GM19035 (cell line): ENCODE data around the gene BABAM2.
"Not testable (repeated sequence)": the region's sequence is repeated elsewhere in the genome, so short reads cannot be mapped to it uniquely, and the experiment has no call there.

Experiments used
- ATAC-seq: cut with Tn5 transposase; IDR thresholded peaks from one replicate; pipeline ENCODE4 v1.9.1; 2021; ENCODE audit not compliant: unreplicated experiment

BABAM2 gene

GRCh38 chr2:28228434-28228995, 338.0 kb downstream of the BABAM2 start:
- ATAC-seq = no peak

- ATAC-seq = no peak
Observed at GRCh38 chr2:28231110-28231631, 340.6 kb downstream of the BABAM2 start.

GRCh38 chr2:28232295-28232694, 341.8 kb downstream of the BABAM2 start:
- no peak for ATAC-seq

GRCh38 chr2:28233164-28233676, 342.7 kb downstream of the BABAM2 start:
- no peak for ATAC-seq

GRCh38 chr2:28234807-28235206, 344.3 kb downstream of the BABAM2 start:
- ATAC-seq = no peak

- ATAC-seq = no peak
Observed at GRCh38 chr2:28239207-28239606, 348.7 kb downstream of the BABAM2 start.

- ATAC-seq = no peak
Observed at GRCh38 chr2:28240937-28241336, 350.4 kb downstream of the BABAM2 start.

- no peak for ATAC-seq
Observed at GRCh38 chr2:28247290-28247689, 356.8 kb downstream of the BABAM2 start.

GRCh38 chr2:28247734-28248133, 357.2 kb downstream of the BABAM2 start:
- ATAC-seq = no peak

- ATAC-seq = no peak
Observed at GRCh38 chr2:28248511-28248910, 358.0 kb downstream of the BABAM2 start.

GRCh38 chr2:28250006-28250405, 359.5 kb downstream of the BABAM2 start:
- no peak for ATAC-seq

- no peak for ATAC-seq
Observed at GRCh38 chr2:28251337-28251736, 360.8 kb downstream of the BABAM2 start.

- peak; percentile 55 for ATAC-seq
Observed at GRCh38 chr2:28252311-28252710, 361.8 kb downstream of the BABAM2 start.

- no peak for ATAC-seq
Observed at GRCh38 chr2:28253543-28253942, 363.0 kb downstream of the BABAM2 start.

GRCh38 chr2:28255231-28255630, 364.7 kb downstream of the BABAM2 start:
- not testable (repeated sequence) for ATAC-seq

- no peak for ATAC-seq
Observed at GRCh38 chr2:28257182-28257581, 366.7 kb downstream of the BABAM2 start.

GRCh38 chr2:28259226-28259625, 368.7 kb downstream of the BABAM2 start:
- ATAC-seq = not testable (repeated sequence)

GRCh38 chr2:28263690-28264089, 373.2 kb downstream of the BABAM2 start:
- ATAC-seq = no peak

- no peak for ATAC-seq
Observed at GRCh38 chr2:28267282-28267681, 376.8 kb downstream of the BABAM2 start.

- ATAC-seq = no peak
Observed at GRCh38 chr2:28268386-28268785, 377.9 kb downstream of the BABAM2 start.

GRCh38 chr2:28269019-28269784, 378.7 kb downstream of the BABAM2 start:
- no peak for ATAC-seq

GRCh38 chr2:28270456-28271152, 380.1 kb downstream of the BABAM2 start:
- ATAC-seq = no peak
